Measurements from ENCODE around the gene TFPI.
"Not testable (repeated sequence)": the region's sequence is repeated elsewhere in the genome, so short reads cannot be mapped to it uniquely, and the experiment has no call there.

Gene TFPI

GRCh38 chr2:187549193-187549592 is 5.0 kb downstream of the TFPI start:
- no peaks in the 10 kb centered on the region for H3K4me1 ChIP-seq (ENCODE audit: insufficient read depth, low read length)
- H3K4me3 ChIP-seq (ENCODE audit: low read length), result no peak overlapping the region

DNA sequence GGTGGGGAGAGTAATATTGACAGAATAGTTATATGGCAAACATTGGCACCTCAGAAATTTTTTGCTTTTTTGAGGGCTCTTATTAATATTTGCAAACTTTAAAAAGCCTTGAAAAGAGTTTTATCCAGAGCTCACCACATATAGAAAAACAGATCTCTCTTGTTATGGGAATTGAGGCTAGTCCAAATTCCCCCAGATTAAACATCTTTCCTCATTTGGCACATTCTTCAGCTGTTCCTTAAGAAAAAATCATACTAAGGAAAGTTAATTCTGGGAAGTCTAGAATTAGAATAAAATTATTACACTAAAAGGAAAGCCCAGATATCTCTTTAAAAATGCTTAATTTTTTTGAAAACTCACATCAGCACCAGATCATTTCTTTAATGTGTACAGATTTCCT is 5.6 kb downstream of the TFPI start:
- no peaks in the 10 kb centered on the region for H3K36me3 ChIP-seq (ENCODE audit: insufficient read depth, low read length)
- no peak overlapping the region for H3K4me3 ChIP-seq (ENCODE audit: low read length)
- no peaks in the 10 kb centered on the region for H3K9me3 ChIP-seq (ENCODE audit: low read length)
- no peaks in the 10 kb centered on the region for H3K4me1 ChIP-seq (ENCODE audit: insufficient read depth, low read length)
- H3K27me3 ChIP-seq (ENCODE audit: insufficient read depth, low read length), result no peaks in the 10 kb centered on the region
- H2AFZ ChIP-seq (ENCODE audit: low read depth, low read length), result no peak overlapping the region

More at GRCh38 chr2:187549193-187549592, 5.0 kb downstream of the TFPI start:
- H3K36me3 ChIP-seq (ENCODE audit: insufficient read depth, low read length), result no peaks in the 10 kb centered on the region
- H2AFZ ChIP-seq (ENCODE audit: low read depth, low read length), result no peak overlapping the region
- H3K27me3 ChIP-seq (ENCODE audit: insufficient read depth, low read length), result no peaks in the 10 kb centered on the region
- no peaks in the 10 kb centered on the region for H3K9me3 ChIP-seq (ENCODE audit: low read length)

GRCh38 chr2:187547353-187547979 is 6.8 kb downstream of the TFPI start:
- Histone ChIP-seq H2AFZ (ENCODE audit: low read depth, low read length) (no peak overlapping the region), H3K27me3 (ENCODE audit: insufficient read depth, low read length) (no peaks in the 10 kb centered on the region), H3K9me3 (ENCODE audit: low read length) (no peaks in the 10 kb centered on the region), H3K4me3 (ENCODE audit: low read length) (no peak overlapping the region), H3K4me1 (ENCODE audit: insufficient read depth, low read length) (no peaks in the 10 kb centered on the region), H3K36me3 (ENCODE audit: insufficient read depth, low read length) (no peaks in the 10 kb centered on the region)

- Histone ChIP-seq H3K4me1 (ENCODE audit: insufficient read depth, low read length) (peaks cover 5% of the 10 kb centered on the region), H3K9me3 (ENCODE audit: low read length) (no peaks in the 10 kb centered on the region), H2AFZ (ENCODE audit: low read depth, low read length) (no peak overlapping the region), H3K27me3 (ENCODE audit: insufficient read depth, low read length) (no peaks in the 10 kb centered on the region), H3K4me3 (ENCODE audit: low read length) (no peak overlapping the region), H3K36me3 (ENCODE audit: insufficient read depth, low read length) (no peaks in the 10 kb centered on the region)
Measured at GRCh38 chr2:187546762-187547333, 7.4 kb downstream of the TFPI start.

DNA sequence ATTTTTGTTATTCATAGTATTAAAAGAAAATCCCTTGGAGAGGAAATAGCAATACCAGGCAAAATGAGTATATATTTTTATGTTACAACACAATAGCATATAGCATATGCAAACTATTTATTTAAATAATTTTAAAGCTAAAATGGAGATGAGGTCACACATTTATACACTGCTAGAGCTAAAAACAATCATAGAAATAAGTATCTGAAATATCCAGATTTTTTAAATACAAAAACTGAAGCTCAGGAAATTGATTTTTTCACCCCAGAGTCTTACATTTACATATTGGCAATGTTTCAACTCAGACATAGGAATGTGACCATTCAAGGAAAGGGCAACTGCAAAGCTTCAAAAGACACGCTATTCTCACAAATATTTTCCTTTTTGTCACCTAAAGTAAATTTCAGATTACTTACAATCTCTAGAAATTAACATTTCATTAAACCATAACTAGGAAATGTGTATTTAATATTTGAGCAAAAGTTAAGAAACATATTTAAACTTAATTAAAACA is 8.9 kb downstream of the TFPI start:
- H3K36me3 ChIP-seq (ENCODE audit: insufficient read depth, low read length), result no peaks in the 10 kb centered on the region
- H2AFZ ChIP-seq (ENCODE audit: low read depth, low read length), result no peak overlapping the region
- H3K27me3 ChIP-seq (ENCODE audit: insufficient read depth, low read length), result no peaks in the 10 kb centered on the region
- peaks cover 9% of the 10 kb centered on the region for H3K4me1 ChIP-seq (ENCODE audit: insufficient read depth, low read length)
- H3K4me3 ChIP-seq (ENCODE audit: low read length), result no peak overlapping the region
- H3K9me3 ChIP-seq (ENCODE audit: low read length), result no peaks in the 10 kb centered on the region

DNA sequence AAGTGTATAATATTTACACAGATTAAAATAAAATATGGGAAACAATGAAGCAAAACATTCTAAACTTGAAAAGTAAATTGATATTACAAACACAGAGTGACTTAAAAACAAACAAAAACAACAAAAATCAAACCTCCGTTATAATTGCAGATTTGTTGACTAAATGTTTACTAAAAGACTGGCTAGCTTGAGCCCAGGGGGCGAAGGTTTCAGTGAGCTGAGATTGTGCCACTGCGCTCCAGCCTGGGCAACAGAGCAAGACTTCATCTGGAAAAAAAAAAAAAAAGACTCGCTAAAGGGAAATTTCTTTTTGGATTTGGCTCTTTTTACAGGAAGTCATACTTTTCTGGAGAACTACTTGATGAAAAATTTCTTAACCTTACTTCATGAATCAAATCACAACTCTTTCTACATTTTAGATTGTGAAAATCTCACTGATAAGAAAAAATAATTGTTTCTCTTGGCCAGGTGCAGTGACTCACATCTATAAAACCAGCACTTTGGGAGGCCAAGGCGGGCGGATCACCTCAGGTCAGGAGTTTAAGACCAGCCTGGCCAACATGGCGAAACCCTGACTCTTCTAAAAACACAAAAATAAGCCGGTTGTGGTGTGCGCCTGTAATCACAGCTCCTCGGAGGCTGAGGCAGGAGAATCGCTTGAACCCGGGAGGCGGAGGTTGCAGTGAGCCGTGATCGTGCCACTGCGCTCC is 9.7 kb downstream of the TFPI start:
- Histone ChIP-seq H3K27me3 (ENCODE audit: insufficient read depth, low read length) (no peaks in the 10 kb centered on the region), H3K4me1 (ENCODE audit: insufficient read depth, low read length) (peaks cover 9% of the 10 kb centered on the region), H3K36me3 (ENCODE audit: insufficient read depth, low read length) (no peaks in the 10 kb centered on the region), H3K9me3 (ENCODE audit: low read length) (no peaks in the 10 kb centered on the region), H3K4me3 (ENCODE audit: low read length) (no peak overlapping the region), H2AFZ (ENCODE audit: low read depth, low read length) (no peak overlapping the region)

DNA sequence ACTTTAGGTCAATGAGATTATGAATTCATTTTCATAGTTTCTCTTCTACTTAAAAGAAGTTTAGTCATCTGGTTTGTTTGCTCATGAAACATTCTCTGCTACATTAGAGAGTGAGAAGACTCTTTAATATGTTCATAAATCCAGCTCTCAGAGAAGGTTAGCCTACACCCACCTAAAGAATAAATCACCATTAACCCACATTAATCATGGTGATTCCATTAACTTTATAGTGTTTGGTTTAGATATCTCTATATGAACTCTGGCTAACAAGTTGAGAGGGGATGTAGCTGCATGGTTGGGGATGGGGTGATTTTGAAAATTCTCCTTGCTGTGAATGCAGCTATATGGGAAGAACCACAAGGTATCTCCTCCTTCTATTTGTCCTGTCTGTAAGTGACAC is 10.7 kb downstream of the TFPI start:
- no peaks in the 10 kb centered on the region for H3K9me3 ChIP-seq (ENCODE audit: low read length)
- H3K36me3 ChIP-seq (ENCODE audit: insufficient read depth, low read length), result no peaks in the 10 kb centered on the region
- no peak overlapping the region for H3K4me3 ChIP-seq (ENCODE audit: low read length)
- no peaks in the 10 kb centered on the region for H3K27me3 ChIP-seq (ENCODE audit: insufficient read depth, low read length)
- H3K4me1 ChIP-seq (ENCODE audit: insufficient read depth, low read length), result peaks cover 9% of the 10 kb centered on the region
- H2AFZ ChIP-seq (ENCODE audit: low read depth, low read length), result no peak overlapping the region

DNA sequence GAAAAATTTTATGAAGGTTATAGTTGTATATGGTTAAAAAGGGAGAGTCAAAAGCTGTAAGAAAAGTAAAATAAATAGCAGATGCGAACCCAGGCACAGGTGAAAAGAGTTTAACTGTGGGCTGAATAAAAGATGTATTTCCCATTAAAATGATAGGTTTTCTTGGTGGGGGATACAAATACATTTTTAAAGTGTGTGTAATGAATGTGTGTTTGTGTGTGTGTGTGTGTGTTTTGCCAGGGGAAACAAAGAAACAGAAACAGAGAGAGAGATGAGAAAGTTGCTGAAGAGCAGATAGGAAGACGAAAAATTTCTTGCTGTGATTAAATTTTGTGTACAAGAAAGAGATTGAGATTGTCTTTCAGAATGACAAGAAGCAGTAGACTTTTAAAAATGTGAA is 12.1 kb downstream of the TFPI start:
- H3K4me1 ChIP-seq (ENCODE audit: insufficient read depth, low read length), result peaks cover 9% of the 10 kb centered on the region
- H2AFZ ChIP-seq (ENCODE audit: low read depth, low read length), result peak overlapping the region; percentile 36
- H3K36me3 ChIP-seq (ENCODE audit: insufficient read depth, low read length), result no peaks in the 10 kb centered on the region
- no peaks in the 10 kb centered on the region for H3K9me3 ChIP-seq (ENCODE audit: low read length)
- H3K4me3 ChIP-seq (ENCODE audit: low read length), result no peak overlapping the region
- no peaks in the 10 kb centered on the region for H3K27me3 ChIP-seq (ENCODE audit: insufficient read depth, low read length)

GRCh38 chr2:187541086-187542085 is 12.8 kb downstream of the TFPI start:
- Histone ChIP-seq H3K4me1 (ENCODE audit: insufficient read depth, low read length) (peaks cover 9% of the 10 kb centered on the region), H3K27me3 (ENCODE audit: insufficient read depth, low read length) (no peaks in the 10 kb centered on the region), H3K36me3 (ENCODE audit: insufficient read depth, low read length) (no peaks in the 10 kb centered on the region), H3K9me3 (ENCODE audit: low read length) (no peaks in the 10 kb centered on the region), H2AFZ (ENCODE audit: low read depth, low read length) (peak overlapping the region; percentile 16), H3K4me3 (ENCODE audit: low read length) (no peak overlapping the region)

DNA sequence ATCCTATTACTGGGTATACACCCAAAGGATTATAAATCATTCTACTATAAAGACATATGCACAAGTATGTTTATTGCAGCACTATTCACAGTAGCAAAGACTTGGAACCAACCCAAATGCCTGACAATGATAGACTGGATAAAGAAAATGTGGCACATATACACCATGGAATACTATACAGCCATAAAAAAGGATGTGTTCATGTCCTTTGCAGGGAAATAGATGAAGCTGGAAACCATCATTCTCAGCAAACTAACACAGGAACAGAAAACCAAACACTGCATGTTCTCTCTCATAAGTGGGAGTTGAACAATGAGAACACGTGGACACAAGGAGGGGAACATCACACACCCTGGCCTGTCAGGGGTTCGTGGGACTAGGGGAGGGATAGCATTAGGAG is 16.0 kb downstream of the TFPI start:
- not testable (repeated sequence) for H3K4me3 ChIP-seq (ENCODE audit: low read length); H3K36me3 ChIP-seq (ENCODE audit: insufficient read depth, low read length); H2AFZ ChIP-seq (ENCODE audit: low read depth, low read length); H3K9me3 ChIP-seq (ENCODE audit: low read length); H3K27me3 ChIP-seq (ENCODE audit: insufficient read depth, low read length); H3K4me1 ChIP-seq (ENCODE audit: insufficient read depth, low read length)

- H3K27me3 ChIP-seq (ENCODE audit: insufficient read depth, low read length); H3K4me1 ChIP-seq (ENCODE audit: insufficient read depth, low read length); H3K4me3 ChIP-seq (ENCODE audit: low read length); H3K9me3 ChIP-seq (ENCODE audit: low read length); H3K36me3 ChIP-seq (ENCODE audit: insufficient read depth, low read length); H2AFZ ChIP-seq (ENCODE audit: low read depth, low read length): not testable (repeated sequence)
Measured at GRCh38 chr2:187535381-187535780, 18.9 kb downstream of the TFPI start.

DNA sequence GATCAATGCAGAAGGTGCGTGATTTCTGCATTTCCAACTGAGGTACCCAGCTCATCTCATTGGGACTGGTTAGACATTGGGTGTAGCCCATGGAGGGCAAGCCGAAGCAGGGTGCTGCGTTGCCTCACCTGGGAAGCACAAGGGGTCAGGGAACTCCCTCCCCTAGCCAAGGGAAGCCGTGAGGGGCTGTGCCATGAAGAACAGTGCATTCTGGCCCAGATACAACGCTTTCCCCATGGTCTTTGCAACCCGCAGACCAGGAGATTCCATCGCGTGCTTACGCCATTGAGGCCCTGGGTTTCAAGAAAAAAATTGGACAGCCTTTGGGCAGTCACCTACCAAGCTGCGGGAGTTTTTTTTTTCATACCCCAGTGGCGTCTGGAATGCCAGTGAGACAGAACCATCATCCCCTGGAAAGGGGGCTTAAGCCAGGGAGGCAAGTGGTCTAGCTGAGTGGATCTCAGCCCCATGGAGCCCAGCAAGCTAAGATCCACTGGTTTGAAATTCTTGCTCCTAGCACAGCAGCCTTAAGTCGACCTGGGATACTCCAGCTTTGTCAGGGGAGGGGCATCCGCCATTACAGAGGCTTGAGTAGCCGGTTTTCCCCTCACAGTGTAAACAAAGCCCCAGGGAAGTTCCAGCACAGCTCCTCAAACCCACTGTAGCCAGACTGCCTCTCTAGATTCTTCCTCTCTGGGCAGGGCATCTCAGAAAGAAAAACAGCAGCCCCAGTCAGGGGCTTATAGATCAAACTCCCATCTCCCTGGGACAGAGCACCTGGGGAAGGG is 21.7 kb downstream of the TFPI start:
- Histone ChIP-seq H3K4me1 (ENCODE audit: insufficient read depth, low read length) (no peaks in the 10 kb centered on the region), H3K4me3 (ENCODE audit: low read length) (no peak overlapping the region), H3K27me3 (ENCODE audit: insufficient read depth, low read length) (no peaks in the 10 kb centered on the region), H3K36me3 (ENCODE audit: insufficient read depth, low read length) (no peaks in the 10 kb centered on the region), H2AFZ (ENCODE audit: low read depth, low read length) (no peak overlapping the region), H3K9me3 (ENCODE audit: low read length) (peaks cover 2% of the 10 kb centered on the region)

Data from neuron (in vitro differentiated cells).